Bronchial epithelial cell (primary cell): ENCODE measurements around the gene PXK. TPM values are rescaled to one million over a fixed set of nuclear protein-coding genes. Genes with fewer than 3 reads are reported as not detected.

Experiments used
- DNase-seq: peaks from one replicate; pipeline ENCODE4 v3.0.0-alpha.2; 2010; ENCODE audit warnings: low read depth
- FAIRE-seq: peaks from 2 replicates; lab custom pipeline; 2011; peaks lifted over from hg19 to GRCh38; lab: Jason Lieb, UNC
- H3K27me3 ChIP-seq: 2 replicates; pipeline ENCODE4 v1.5.1; 2011; ENCODE audit warnings: low read length; ENCODE audit not compliant: control insufficient read depth, insufficient read depth
- H3K36me3 ChIP-seq: 2 replicates; pipeline ENCODE4 v1.5.1; 2011; ENCODE audit warnings: low read length; ENCODE audit not compliant: control insufficient read depth, insufficient read depth
- H3K4me3 ChIP-seq: 2 replicates; pipeline ENCODE4 v1.5.1; 2011; ENCODE audit warnings: mild to moderate bottlenecking, low read depth, low read length, control low read depth
- CTCF ChIP-seq: IDR thresholded peaks from 2 replicates; pipeline ENCODE4 v1.5.1; 2011; ENCODE audit warnings: mild to moderate bottlenecking, moderate library complexity, low read length, control low read depth, inconsistent platforms; ENCODE audit not compliant: insufficient read depth, severe bottlenecking
- total RNA-seq: library from RNA; depleted of rRNA; stranded (reverse); fragments of >200 nt; gene quantifications from 2 replicates; pipeline ENCODE4 v1.2.1, GENCODE V29; 2014

Gene PXK
- total RNA-seq, 1 donor from 2014 or later, result 12.4 TPM

GRCh38 chr3:58369876-58370275 is 37.2 kb downstream of the PXK start:
- TF ChIP-seq CTCF, result no peak
- no peak overlapping the region for H3K4me3 ChIP-seq

GRCh38 chr3:58370407-58370806 is 37.7 kb downstream of the PXK start:
- DNase-seq (no peak), FAIRE-seq (no peak)
- Histone ChIP-seq H3K36me3 (no peaks in the 10 kb centered on the region), H3K27me3 (no peaks in the 10 kb centered on the region), H3K4me3 (no peak overlapping the region)
- no peak for TF ChIP-seq CTCF

More at GRCh38 chr3:58369876-58370275, 37.2 kb downstream of the PXK start:
- DNase-seq, result no peak
- H3K27me3 ChIP-seq, result no peaks in the 10 kb centered on the region
- no peaks in the 10 kb centered on the region for H3K36me3 ChIP-seq
- no peak for FAIRE-seq

GRCh38 chr3:58371754-58372153 is 39.1 kb downstream of the PXK start:
- no peaks in the 10 kb centered on the region for H3K27me3 ChIP-seq
- H3K4me3 ChIP-seq, result no peak overlapping the region
- H3K36me3 ChIP-seq, result no peaks in the 10 kb centered on the region
- no peak for TF ChIP-seq CTCF
- FAIRE-seq (no peak), DNase-seq (no peak)

GRCh38 chr3:58375254-58375653 is 42.6 kb downstream of the PXK start:
- DNase-seq (no peak), FAIRE-seq (no peak)
- Histone ChIP-seq H3K4me3 (no peak overlapping the region), H3K27me3 (no peaks in the 10 kb centered on the region), H3K36me3 (no peaks in the 10 kb centered on the region)
- no peak for TF ChIP-seq CTCF

- no peak for DNase-seq
- FAIRE-seq, result no peak
- Histone ChIP-seq H3K27me3 (no peaks in the 10 kb centered on the region), H3K4me3 (no peak overlapping the region), H3K36me3 (no peaks in the 10 kb centered on the region)
- no peak for TF ChIP-seq CTCF
These were observed 44.5 kb downstream of the PXK start for GRCh38 chr3:58377168-58377567.

- no peaks in the 10 kb centered on the region for H3K27me3 ChIP-seq
- no peak for FAIRE-seq
- TF ChIP-seq CTCF, result no peak
These were observed 45.1 kb downstream of the PXK start for GRCh38 chr3:58377750-58378149.

More at GRCh38 chr3:58377750-58378149, 45.1 kb downstream of the PXK start:
- DNase-seq, result no peak
- Histone ChIP-seq H3K36me3 (no peaks in the 10 kb centered on the region), H3K4me3 (no peak overlapping the region)
